Neural progenitor cell (in vitro differentiated cells): ENCODE data around the gene SLC35F3. TPM values are rescaled to one million over a fixed set of nuclear protein-coding genes. Genes with fewer than 3 reads are reported as not detected.
"Not testable (repeated sequence)": the region's sequence is repeated elsewhere in the genome, so short reads cannot be mapped to it uniquely, and the experiment has no call there.

ENCODE experiments used
- DNase-seq: peaks from one replicate; pipeline ENCODE4 v3.0.0-alpha.2; 2016; ENCODE audit warnings: low spot score
- H2AFZ ChIP-seq: fragments of 200-600 bp; sonication (generic); replicated peaks from 2 replicates; pipeline ENCODE4 v1.6.1; 2016; ENCODE audit warnings: antibody characterized with exemption
- H3F3A ChIP-seq: fragments of 200-600 bp; sonication (generic); 2 replicates; pipeline ENCODE4 v1.6.1; 2016; ENCODE audit warnings: antibody characterized with exemption, low read depth
- H3K27ac ChIP-seq: fragments of 200-600 bp; sonication (generic); 2 replicates; pipeline ENCODE4 v1.5.1; 2016; ENCODE audit warnings: mild to moderate bottlenecking
- H3K27me3 ChIP-seq: fragments of 200-600 bp; sonication (generic); 2 replicates; pipeline ENCODE4 v1.6.1; 2016; ENCODE audit warnings: mild to moderate bottlenecking, moderate library complexity
- H3K36me3 ChIP-seq: fragments of 200-600 bp; sonication (generic); 2 replicates; pipeline ENCODE4 v1.5.1; 2016
- H3K4me1 ChIP-seq: fragments of 200-600 bp; sonication (generic); 2 replicates; pipeline ENCODE4 v1.6.1; 2016; ENCODE audit warnings: mixed run types
- H3K4me2 ChIP-seq: fragments of 200-600 bp; sonication (generic); 2 replicates; pipeline ENCODE4 v1.6.1; 2016
- H3K4me3 ChIP-seq: fragments of 200-600 bp; sonication (generic); 2 replicates; pipeline ENCODE4 v1.5.1; 2016
- H3K79me2 ChIP-seq: fragments of 200-600 bp; sonication (generic); 2 replicates; pipeline ENCODE4 v1.6.1; 2016; ENCODE audit warnings: low read depth
- H3K9ac ChIP-seq: fragments of 200-600 bp; sonication (generic); 2 replicates; pipeline ENCODE4 v1.6.1; 2016
- H3K9me3 ChIP-seq: fragments of 200-600 bp; sonication (generic); 2 replicates; pipeline ENCODE4 v1.5.1; 2016; ENCODE audit warnings: low read depth
- H4K20me1 ChIP-seq: fragments of 200-600 bp; sonication (generic); 2 replicates; pipeline ENCODE4 v1.6.1; 2016; ENCODE audit warnings: low read depth
- H3K27ac Mint-ChIP-seq: 3 replicates; pipeline ENCODE4 v1.8.0; 2021; ENCODE audit warnings: mixed read lengths
- H3K27me3 Mint-ChIP-seq: 2 replicates; pipeline ENCODE4 v1.8.0; 2022; ENCODE audit warnings: low read depth, mild to moderate bottlenecking, inconsistent platforms, moderate library complexity, mixed read lengths; ENCODE audit not compliant: insufficient read depth
- H3K36me3 Mint-ChIP-seq: 3 replicates; pipeline ENCODE4 v1.8.0; 2021; ENCODE audit warnings: mixed read lengths
- H3K4me1 Mint-ChIP-seq: 3 replicates; pipeline ENCODE4 v1.8.0; 2021; ENCODE audit warnings: mixed read lengths
- H3K4me3 Mint-ChIP-seq: 3 replicates; pipeline ENCODE4 v1.8.0; 2021; ENCODE audit warnings: mild to moderate bottlenecking, moderate library complexity, mixed read lengths
- H3K9me3 Mint-ChIP-seq: 3 replicates; pipeline ENCODE4 v1.8.0; 2020; ENCODE audit warnings: mixed read lengths
- CTCF ChIP-seq: fragments of 200-600 bp; sonication (generic); IDR thresholded peaks from 2 replicates; pipeline ENCODE4 v1.5.1; 2017; ENCODE audit warnings: antibody characterized with exemption, mild to moderate bottlenecking
- EZH2 ChIP-seq: fragments of 200-600 bp; sonication (generic); IDR thresholded peaks from 2 replicates; pipeline ENCODE4 v1.6.1; 2017; ENCODE audit warnings: antibody characterized with exemption, mild to moderate bottlenecking, moderate library complexity
- EZH2phosphoT487 ChIP-seq: fragments of 200-600 bp; sonication (generic); IDR thresholded peaks from 2 replicates; pipeline ENCODE4 v1.6.1; 2017; ENCODE audit warnings: antibody characterized with exemption
- total RNA-seq: library from RNA; depleted of rRNA; stranded (reverse); fragments of >200 nt; gene quantifications from 2 replicates; pipeline ENCODE4 v1.2.3, GENCODE V29; 2015; ENCODE audit warnings: low replicate concordance

SLC35F3 gene
- total RNA-seq, 1 donor from 2014 or later: 0.79 TPM

DNA sequence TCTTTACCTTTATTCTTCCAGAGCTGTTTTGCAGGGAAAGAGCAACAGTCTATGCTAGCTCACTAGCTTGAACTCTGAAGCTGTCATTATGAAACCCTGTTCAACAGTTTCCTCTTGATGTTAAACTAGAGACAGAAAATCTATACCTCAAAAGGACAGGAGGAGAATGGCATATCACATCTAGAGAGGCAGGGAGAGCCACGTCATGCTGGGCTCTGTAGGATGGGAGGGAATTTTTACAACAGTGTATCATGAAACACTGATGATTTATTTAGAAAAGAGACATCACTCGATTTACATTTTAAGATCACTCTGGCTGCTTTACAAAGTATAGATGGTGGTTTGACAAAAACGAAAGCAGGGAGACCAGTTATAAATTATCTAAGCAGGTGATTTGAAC is 243.9 kb downstream of the SLC35F3 start:
- H3K9me3 ChIP-seq: peaks cover 5% of the 10 kb centered on the region
- Mint-ChIP-seq H3K27ac (no peak overlapping the region), H3K27me3 (peaks cover 5% of the 10 kb centered on the region), H3K9me3 (peaks cover 11% of the 10 kb centered on the region), H3K4me3 (no peak overlapping the region), H3K4me1 (no peaks in the 10 kb centered on the region), H3K36me3 (no peaks in the 10 kb centered on the region)
- H4K20me1 ChIP-seq: no peaks in the 10 kb centered on the region
- TF ChIP-seq CTCF: no peak
- TF ChIP-seq EZH2phosphoT487: no peak
- H3K4me2 ChIP-seq: no peak overlapping the region
- no peak overlapping the region for H2AFZ ChIP-seq
- no peak overlapping the region for H3K9ac ChIP-seq
- no peak overlapping the region for H3K4me3 ChIP-seq
- DNase-seq: no peak
- no peaks in the 10 kb centered on the region for H3F3A ChIP-seq
- H3K27me3 ChIP-seq: no peaks in the 10 kb centered on the region
- H3K27ac ChIP-seq: no peak overlapping the region
- no peaks in the 10 kb centered on the region for H3K79me2 ChIP-seq
- no peaks in the 10 kb centered on the region for H3K36me3 ChIP-seq
- H3K4me1 ChIP-seq: no peaks in the 10 kb centered on the region

- peaks cover 5% of the 10 kb centered on the region for H3K9me3 ChIP-seq
- no peaks in the 10 kb centered on the region for H3K4me1 Mint-ChIP-seq
- no peaks in the 10 kb centered on the region for H4K20me1 ChIP-seq
- no peaks in the 10 kb centered on the region for H3F3A ChIP-seq
- no peak overlapping the region for H3K9ac ChIP-seq
- H2AFZ ChIP-seq: no peak overlapping the region
- peaks cover 11% of the 10 kb centered on the region for H3K9me3 Mint-ChIP-seq
- no peak overlapping the region for H3K4me2 ChIP-seq
- no peaks in the 10 kb centered on the region for H3K79me2 ChIP-seq
- H3K36me3 Mint-ChIP-seq: no peaks in the 10 kb centered on the region
- H3K4me3 Mint-ChIP-seq: no peak overlapping the region
- no peaks in the 10 kb centered on the region for H3K27me3 ChIP-seq
- H3K27me3 Mint-ChIP-seq: peaks cover 5% of the 10 kb centered on the region
- no peak overlapping the region for H3K4me3 ChIP-seq
- no peaks in the 10 kb centered on the region for H3K36me3 ChIP-seq
- no peak overlapping the region for H3K27ac Mint-ChIP-seq
- DNase-seq: no peak
- TF ChIP-seq CTCF (no peak), EZH2 (no peak), EZH2phosphoT487 (no peak)
- H3K4me1 ChIP-seq: no peaks in the 10 kb centered on the region
- no peak overlapping the region for H3K27ac ChIP-seq
Measured at GRCh38 chr1:234148816-234149215, 244.3 kb downstream of the SLC35F3 start.

GRCh38 chr1:234149217-234149616 is 244.7 kb downstream of the SLC35F3 start:
- Mint-ChIP-seq H3K9me3 (peaks cover 11% of the 10 kb centered on the region), H3K4me1 (no peaks in the 10 kb centered on the region), H3K36me3 (no peaks in the 10 kb centered on the region), H3K27ac (no peak overlapping the region), H3K4me3 (no peak overlapping the region), H3K27me3 (peaks cover 5% of the 10 kb centered on the region)
- no peak overlapping the region for H2AFZ ChIP-seq
- H3K9me3 ChIP-seq: peaks cover 5% of the 10 kb centered on the region
- no peak for TF ChIP-seq EZH2
- no peak for TF ChIP-seq CTCF
- TF ChIP-seq EZH2phosphoT487: no peak
- H3K9ac ChIP-seq: no peak overlapping the region
- H3K79me2 ChIP-seq: no peaks in the 10 kb centered on the region
- no peak overlapping the region for H3K27ac ChIP-seq
- H3K4me3 ChIP-seq: no peak overlapping the region
- H3K4me2 ChIP-seq: no peak overlapping the region
- H3K4me1 ChIP-seq: no peaks in the 10 kb centered on the region
- no peaks in the 10 kb centered on the region for H3K27me3 ChIP-seq
- no peaks in the 10 kb centered on the region for H3K36me3 ChIP-seq
- H3F3A ChIP-seq: no peaks in the 10 kb centered on the region
- no peaks in the 10 kb centered on the region for H4K20me1 ChIP-seq
- DNase-seq: no peak

GRCh38 chr1:234150892-234151291 is 246.4 kb downstream of the SLC35F3 start:
- no peaks in the 10 kb centered on the region for H3K36me3 ChIP-seq
- no peak overlapping the region for H3K4me3 Mint-ChIP-seq
- H3K9me3 ChIP-seq: peaks cover 5% of the 10 kb centered on the region
- no peaks in the 10 kb centered on the region for H3K79me2 ChIP-seq
- no peaks in the 10 kb centered on the region for H3F3A ChIP-seq
- no peak overlapping the region for H3K4me2 ChIP-seq
- H3K27me3 ChIP-seq: no peaks in the 10 kb centered on the region
- no peak for DNase-seq
- H3K4me1 ChIP-seq: no peaks in the 10 kb centered on the region
- H3K27me3 Mint-ChIP-seq: peaks cover 5% of the 10 kb centered on the region
- no peak overlapping the region for H2AFZ ChIP-seq
- H3K36me3 Mint-ChIP-seq: no peaks in the 10 kb centered on the region
- H4K20me1 ChIP-seq: no peaks in the 10 kb centered on the region
- no peak overlapping the region for H3K9ac ChIP-seq
- H3K27ac ChIP-seq: no peak overlapping the region
- H3K4me3 ChIP-seq: no peak overlapping the region
- no peak overlapping the region for H3K27ac Mint-ChIP-seq
- H3K9me3 Mint-ChIP-seq: peaks cover 11% of the 10 kb centered on the region
- no peaks in the 10 kb centered on the region for H3K4me1 Mint-ChIP-seq
- TF ChIP-seq CTCF (no peak), EZH2 (no peak), EZH2phosphoT487 (no peak)

DNA sequence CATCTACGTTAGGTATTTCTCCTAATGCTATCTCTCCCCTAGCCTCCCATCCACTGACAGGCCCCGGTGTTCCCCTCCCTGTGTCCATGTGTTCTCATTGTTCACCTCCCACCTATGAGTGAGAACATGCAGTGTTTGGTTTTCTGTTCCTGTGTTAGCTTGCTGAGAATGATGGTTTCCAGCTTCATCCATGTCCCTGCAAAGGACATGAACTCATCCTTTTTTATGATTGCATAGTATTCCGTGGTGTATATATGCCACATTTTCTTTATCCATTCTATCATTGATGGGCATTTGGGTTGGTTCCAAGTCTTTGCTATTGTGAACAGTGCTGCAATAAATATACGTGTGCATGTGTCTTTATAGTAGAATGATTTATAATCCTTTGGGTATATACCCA is 247.9 kb downstream of the SLC35F3 start:
- H3K4me2 ChIP-seq, H3K4me3 ChIP-seq, H3K27ac Mint-ChIP-seq, H3K79me2 ChIP-seq, H3K36me3 Mint-ChIP-seq, DNase-seq, H3F3A ChIP-seq, H3K36me3 ChIP-seq, H3K27me3 ChIP-seq, H4K20me1 ChIP-seq, H3K9me3 Mint-ChIP-seq, H3K9ac ChIP-seq, H3K9me3 ChIP-seq, H3K4me3 Mint-ChIP-seq, H3K27me3 Mint-ChIP-seq, H3K4me1 ChIP-seq, H3K27ac ChIP-seq, H2AFZ ChIP-seq, H3K4me1 Mint-ChIP-seq: not testable (repeated sequence)
